BLaER1 treated with 17β-estradiol and CSF1 and Interleukin-3, amounts not matched to agents 10 nM and 100 nM (cell line): Measurements from ENCODE around the gene NDUFS6.

Experiments used
- H3K27ac ChIP-seq, 11 experiments: shearing (Covaris generic); formaldehyde crosslinking; 2 replicates each; pipeline ENCODE4 v1.8.1; 2022
- H3K27me3 ChIP-seq, 11 experiments: shearing (Covaris generic); formaldehyde crosslinking; 2 replicates each; pipeline ENCODE4 v1.8.1; 2022
- H3K36me3 ChIP-seq, 11 experiments: shearing (Covaris generic); formaldehyde crosslinking; 2 replicates each; pipeline ENCODE4 v1.8.1; 2022
- H3K4me1 ChIP-seq, 10 experiments: shearing (Covaris generic); formaldehyde crosslinking; 2 replicates each; pipeline ENCODE4 v1.8.1; 2022
- H3K4me2 ChIP-seq, 11 experiments: shearing (Covaris generic); formaldehyde crosslinking; 2 replicates each; pipeline ENCODE4 v1.8.1; 2022
- H3K4me3 ChIP-seq, 10 experiments: shearing (Covaris generic); formaldehyde crosslinking; 2 replicates each; pipeline ENCODE4 v1.8.1; 2022
- H3K9ac ChIP-seq, 11 experiments: shearing (Covaris generic); formaldehyde crosslinking; 2 replicates each; pipeline ENCODE4 v1.8.1; 2022
- H3K9me3 ChIP-seq, 11 experiments: shearing (Covaris generic); formaldehyde crosslinking; replicated peaks in 1 of 11; 2 replicates each; pipeline ENCODE4 v1.8.1; 2022
- H4K20me1 ChIP-seq, 11 experiments: shearing (Covaris generic); formaldehyde crosslinking; 2 replicates each; pipeline ENCODE4 v1.8.1; 2022
- Cebpa-rat ChIP-seq, 11 experiments: shearing (Covaris generic); IDR thresholded peaks; 2 replicates each; pipeline ENCODE4 v1.8.1; 2022

NDUFS6 gene

DNA sequence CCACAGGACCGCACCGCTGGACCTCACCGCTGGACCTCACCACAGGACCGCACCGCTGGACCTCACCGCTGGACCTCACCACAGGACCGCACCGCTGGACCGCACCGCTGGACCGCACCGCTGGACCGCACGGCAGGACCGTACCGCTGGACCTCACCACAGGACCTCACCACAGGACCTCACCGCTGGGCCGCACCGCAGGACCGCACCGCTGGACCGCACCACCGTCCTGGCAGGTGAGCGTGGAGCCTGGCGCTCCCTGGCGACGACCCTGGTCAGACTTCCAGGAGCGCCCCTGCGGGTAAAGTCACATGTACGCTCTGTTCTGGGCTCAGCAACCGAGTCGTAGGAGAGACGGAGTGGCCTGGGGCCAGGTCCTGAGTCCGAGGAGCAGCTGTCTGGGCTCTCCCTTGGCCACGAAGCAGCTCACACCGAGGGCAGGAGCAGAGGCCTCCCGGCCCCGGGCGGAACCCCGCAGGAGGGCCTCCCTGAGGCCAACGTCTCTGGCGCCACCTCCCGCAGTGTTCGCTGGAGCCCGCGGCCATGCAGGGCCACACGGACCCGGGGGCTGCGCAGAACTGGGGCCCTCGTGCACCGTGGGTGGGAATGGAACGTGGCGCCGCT, 32.1 kb upstream of the NDUFS6 start:
- Histone ChIP-seq H3K9ac (no peak overlapping the region), H3K4me3 (no peak overlapping the region), H4K20me1 (no peaks in the 10 kb centered on the region; a peak in 1 of 22 replicates), H3K27me3 (peaks cover 0 to 8% (median 0%) of the 10 kb centered on the region in 11 experiments; a peak in 5 of 22 replicates), H3K4me2 (no peak overlapping the region), H3K9me3 (peaks cover 0 to 3% (median 0%) of the 10 kb centered on the region in 11 experiments; a peak in 2 of 22 replicates), H3K4me1 (peaks cover 0 to 18% (median 12%) of the 10 kb centered on the region in 10 experiments; a peak in 13 of 20 replicates), H3K27ac (no peak overlapping the region), H3K36me3 (no peaks in the 10 kb centered on the region)
- no peak for TF ChIP-seq Cebpa-rat (IDR thresholded peaks at IDR 0.05)

DNA sequence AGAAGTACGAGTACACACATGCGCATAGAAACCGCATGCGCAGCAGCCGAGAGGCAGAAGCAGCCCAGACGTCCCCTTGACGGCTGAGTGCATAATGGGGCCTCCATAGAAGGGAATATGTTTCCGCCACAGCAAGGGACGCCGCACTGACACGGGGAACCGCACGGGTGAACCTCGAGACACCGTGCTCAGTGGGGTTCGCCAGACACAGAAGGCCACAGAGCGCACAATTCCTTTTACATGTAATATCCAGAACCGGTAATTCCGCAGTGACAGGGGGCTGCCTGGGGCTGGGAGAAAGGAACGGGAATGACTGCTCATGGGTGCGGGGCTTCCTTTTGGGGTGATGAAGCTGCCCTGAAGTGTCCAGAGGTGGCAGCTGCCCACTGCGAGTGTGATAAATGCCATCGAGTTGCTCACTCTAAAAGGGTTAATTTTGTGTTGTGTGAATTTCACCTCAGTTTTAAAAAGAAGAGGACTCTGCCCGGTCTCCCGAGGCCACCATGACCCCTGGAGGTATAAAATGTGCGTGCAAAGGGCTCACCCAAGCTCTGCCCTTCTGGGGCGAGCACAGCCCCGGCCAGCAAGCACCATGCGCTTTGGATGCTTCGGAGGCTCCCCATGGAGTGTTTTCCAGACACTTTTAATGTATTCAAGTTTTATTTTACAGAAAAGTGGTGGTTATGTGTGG, 31.3 kb upstream of the NDUFS6 start:
- Histone ChIP-seq H3K9ac (no peak overlapping the region), H3K27me3 (peaks cover 0 to under 1% (median 0%) of the 10 kb centered on the region in 11 experiments; a peak in 1 of 22 replicates), H3K9me3 (peaks cover 0 to 3% (median 0%) of the 10 kb centered on the region in 11 experiments; a peak in 2 of 22 replicates)

DNA sequence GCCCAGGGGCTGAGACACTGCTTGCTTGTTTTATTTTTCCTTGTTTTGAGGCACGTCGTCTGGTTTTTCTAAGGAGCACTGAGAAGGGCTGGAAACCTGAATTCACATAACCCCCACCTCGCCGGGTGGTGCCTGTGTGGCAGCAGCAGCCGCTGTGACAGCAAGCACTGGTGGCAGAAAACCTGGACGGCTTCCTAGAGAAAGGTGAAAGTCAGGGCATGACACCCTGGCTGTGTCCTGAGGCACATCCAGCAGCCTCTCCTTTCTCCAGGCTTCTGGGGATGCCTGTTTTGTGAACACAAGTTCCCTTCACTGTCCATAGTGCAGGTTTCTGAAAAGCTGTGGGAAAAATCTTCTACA, 30.8 kb upstream of the NDUFS6 start:
- Histone ChIP-seq H3K4me1 (peaks cover 0 to 5% (median 0%) of the 10 kb centered on the region in 10 experiments; a peak in 6 of 20 replicates), H3K36me3 (no peaks in the 10 kb centered on the region), H4K20me1 (no peaks in the 10 kb centered on the region; a peak in 1 of 22 replicates), H3K9ac (no peak overlapping the region), H3K9me3 (peaks cover 0 to 3% (median 0%) of the 10 kb centered on the region in 11 experiments; a peak in 2 of 22 replicates), H3K4me2 (no peak overlapping the region), H3K27ac (no peak overlapping the region), H3K4me3 (no peak overlapping the region), H3K27me3 (no peaks in the 10 kb centered on the region; a peak in 1 of 22 replicates)
- TF ChIP-seq Cebpa-rat (IDR thresholded peaks at IDR 0.05) = no peak

More for the DNA sequence above, 31.3 kb upstream of the NDUFS6 start:
- Histone ChIP-seq H3K4me1 (peaks cover 0 to 10% (median 5%) of the 10 kb centered on the region in 10 experiments; a peak in 11 of 20 replicates), H3K36me3 (no peaks in the 10 kb centered on the region), H3K4me2 (no peak overlapping the region), H4K20me1 (no peaks in the 10 kb centered on the region; a peak in 1 of 22 replicates), H3K4me3 (no peak overlapping the region), H3K27ac (no peak overlapping the region)
- no peak for TF ChIP-seq Cebpa-rat (IDR thresholded peaks at IDR 0.05)

DNA sequence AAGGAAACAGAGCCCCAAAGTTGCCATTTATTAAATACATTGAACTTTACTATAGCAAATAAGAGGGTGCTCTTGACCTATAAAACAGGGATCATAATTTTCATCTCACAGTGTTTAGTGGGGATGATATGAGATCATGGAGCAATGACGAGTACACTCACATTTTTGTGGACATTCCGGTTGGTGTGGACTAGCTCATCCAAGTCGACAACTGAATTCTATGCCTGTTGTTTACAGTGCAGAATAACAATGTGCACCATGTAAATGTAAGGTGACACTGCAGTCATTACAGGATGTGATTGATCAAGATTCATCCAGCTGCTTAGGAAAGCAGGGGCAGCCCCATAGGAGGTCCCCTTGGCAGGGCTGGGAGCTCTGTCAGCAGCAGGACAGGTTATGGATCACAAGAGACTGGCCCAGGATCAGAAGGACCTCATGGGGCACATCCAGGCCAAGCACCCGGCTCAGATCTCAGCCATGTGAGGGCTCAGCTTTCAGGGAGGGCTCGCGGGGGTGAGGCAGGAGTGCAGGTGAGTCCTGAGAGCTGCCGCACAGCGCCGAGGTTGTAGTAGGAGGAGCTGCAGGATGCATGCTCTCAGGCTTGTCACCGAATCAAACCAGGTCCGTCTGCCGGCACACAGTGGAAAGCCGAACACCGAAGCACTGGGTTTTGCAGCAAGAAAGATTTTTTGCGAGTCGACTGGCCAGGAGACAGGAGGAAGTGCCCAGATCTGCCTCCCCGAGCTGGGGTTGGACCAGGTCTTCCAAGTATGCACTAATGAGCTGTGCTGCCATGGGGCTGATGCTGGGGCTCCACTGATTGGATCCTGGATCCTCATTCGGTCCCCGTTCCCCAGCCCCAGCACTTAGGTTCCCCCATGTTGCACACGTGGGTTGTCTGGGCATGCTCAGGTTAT, 29.8 kb upstream of the NDUFS6 start:
- Histone ChIP-seq H3K36me3 (no peaks in the 10 kb centered on the region), H3K27ac (no peak overlapping the region)
- TF ChIP-seq Cebpa-rat (IDR thresholded peaks at IDR 0.05) = no peak

DNA sequence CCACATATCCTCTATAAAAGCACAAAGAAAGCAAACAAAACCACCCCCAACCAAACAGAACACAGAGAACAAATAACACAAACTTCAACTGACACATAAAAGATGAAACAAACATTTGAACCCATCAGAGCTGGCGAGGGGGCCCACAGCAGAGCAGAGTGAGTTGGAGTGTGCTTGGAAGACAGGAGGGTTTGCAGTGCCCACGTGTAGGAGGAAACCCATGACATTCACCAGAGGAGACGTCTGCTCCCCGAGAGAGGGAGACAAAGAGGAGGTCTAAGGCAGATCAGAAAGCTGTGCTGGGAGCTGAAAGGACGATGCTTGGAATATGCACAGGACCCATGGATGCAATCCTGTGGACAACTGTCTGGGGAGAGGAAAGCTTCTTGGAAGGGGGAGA, 28.6 kb upstream of the NDUFS6 start:
- peaks cover 0 to 4% (median 0%) of the 10 kb centered on the region in 10 experiments; a peak in 1 of 20 replicates for H3K4me1 ChIP-seq
- H3K9me3 ChIP-seq = no peaks in the 10 kb centered on the region
- no peak overlapping the region for H3K27ac ChIP-seq
- H3K4me3 ChIP-seq = no peak overlapping the region
- H3K36me3 ChIP-seq = no peaks in the 10 kb centered on the region
- no peak for TF ChIP-seq Cebpa-rat (IDR thresholded peaks at IDR 0.05)
- no peak overlapping the region for H3K9ac ChIP-seq
- H3K4me2 ChIP-seq = no peak overlapping the region
- H4K20me1 ChIP-seq = no peaks in the 10 kb centered on the region; a peak in 1 of 22 replicates
- no peaks in the 10 kb centered on the region; a peak in 1 of 22 replicates for H3K27me3 ChIP-seq

More for the DNA sequence above, 29.8 kb upstream of the NDUFS6 start:
- Histone ChIP-seq H3K4me3 (no peak overlapping the region), H3K27me3 (no peaks in the 10 kb centered on the region; a peak in 1 of 22 replicates), H3K4me1 (peaks cover 0 to 4% (median 0%) of the 10 kb centered on the region in 10 experiments; a peak in 1 of 20 replicates), H4K20me1 (no peaks in the 10 kb centered on the region; a peak in 1 of 22 replicates), H3K4me2 (no peak overlapping the region), H3K9ac (no peak overlapping the region), H3K9me3 (no peaks in the 10 kb centered on the region)

DNA sequence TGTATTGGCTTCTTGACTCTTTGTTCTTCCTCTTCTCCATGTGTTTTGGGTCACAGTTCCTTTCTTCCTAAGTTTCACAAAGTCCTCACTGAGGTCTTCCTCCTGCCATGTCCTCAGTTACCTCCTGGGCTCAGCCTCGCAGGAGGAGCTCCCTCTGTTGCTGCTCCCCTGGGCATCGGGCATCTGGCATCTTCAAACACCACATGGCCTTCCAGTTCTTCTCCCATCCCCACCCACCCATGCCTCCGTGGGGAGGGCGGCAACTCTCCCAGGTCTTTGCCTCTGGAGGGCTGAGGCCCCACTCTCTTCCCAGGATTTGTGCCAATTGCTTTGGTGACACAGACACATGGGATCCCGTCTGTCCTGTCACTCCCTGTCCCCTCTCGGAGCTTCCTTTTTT, 24.4 kb upstream of the NDUFS6 start:
- H3K36me3 ChIP-seq = no peaks in the 10 kb centered on the region
- no peaks in the 10 kb centered on the region for H3K9me3 ChIP-seq
- TF ChIP-seq Cebpa-rat (IDR thresholded peaks at IDR 0.05) = no peak
- H3K27me3 ChIP-seq = peaks cover 0 to 3% (median 0%) of the 10 kb centered on the region in 11 experiments; a peak in 1 of 22 replicates
- H3K4me3 ChIP-seq = no peak overlapping the region
- peaks cover 0 to 14% (median 0%) of the 10 kb centered on the region in 11 experiments; a peak in 2 of 22 replicates for H4K20me1 ChIP-seq
- H3K4me1 ChIP-seq = peaks cover 1 to 9% (median 3%) of the 10 kb centered on the region in 10 experiments; a peak in 19 of 20 replicates
- H3K9ac ChIP-seq = no peak overlapping the region
- no peak overlapping the region for H3K27ac ChIP-seq
- H3K4me2 ChIP-seq = no peak overlapping the region

- no peaks in the 10 kb centered on the region for H3K9me3 ChIP-seq
- H3K27me3 ChIP-seq = peaks cover 0 to 9% (median 0%) of the 10 kb centered on the region in 11 experiments; a peak in 3 of 22 replicates
- H3K27ac ChIP-seq = no peak overlapping the region
- peaks cover 0 to 14% (median 0%) of the 10 kb centered on the region in 11 experiments; a peak in 2 of 22 replicates for H4K20me1 ChIP-seq
- TF ChIP-seq Cebpa-rat (IDR thresholded peaks at IDR 0.05) = no peak
- H3K4me2 ChIP-seq = no peak overlapping the region
- H3K4me1 ChIP-seq = peaks cover 8 to 15% (median 10%) of the 10 kb centered on the region in 10 experiments
- no peak overlapping the region for H3K9ac ChIP-seq
- H3K4me3 ChIP-seq = no peak overlapping the region
- no peaks in the 10 kb centered on the region for H3K36me3 ChIP-seq
Measured at GRCh38 chr5:1777281-1778137, 23.7 kb upstream of the NDUFS6 start.
